SK-N-SH treated with all-trans-retinoic acid at 6 μM for 48 hours (cell line): Measurements from ENCODE around the gene DCLK1.

ENCODE experiments used
- ATAC-seq: fragments of 200-7000 bp; cut with Tn5 transposase; 3 replicates; pipeline ENCODE4 v1.9.1; 2020; ENCODE audit warnings: mild to moderate bottlenecking, moderate library complexity
- ARNTL ChIP-seq: fragments of 450-650 bp; formaldehyde crosslinking; IDR thresholded peaks from 2 replicates; pipeline ENCODE4 v1.5.0; 2020; ENCODE audit warnings: low read depth, mild to moderate bottlenecking, moderate library complexity, borderline replicate concordance
- BACH2 ChIP-seq: fragments of 250-450 bp; sonication (Bioruptor Pico); IDR thresholded peaks from 2 replicates; pipeline ENCODE4 v1.9.0; 2021; ENCODE audit warnings: mild to moderate bottlenecking, borderline replicate concordance
- CSDC2 ChIP-seq: fragments of 250-450 bp; sonication (Bioruptor Pico); IDR thresholded peaks from 2 replicates; pipeline ENCODE4 v1.5.0; 2020; ENCODE audit warnings: mild to moderate bottlenecking, moderate library complexity
- ESRRG ChIP-seq: fragments of 250-450 bp; sonication (Bioruptor Pico); IDR thresholded peaks from 2 replicates; pipeline ENCODE4 v1.6.1; 2021; ENCODE audit warnings: mild to moderate bottlenecking
- GLIS3 ChIP-seq: fragments of 250-450 bp; sonication (Bioruptor Pico); IDR thresholded peaks from 2 replicates; pipeline ENCODE4 v1.5.0; 2020; ENCODE audit warnings: mild to moderate bottlenecking, moderate library complexity
- ISL1 ChIP-seq: fragments of 250-450 bp; sonication (Bioruptor Pico); IDR thresholded peaks from 2 replicates; pipeline ENCODE4 v2.1.2; 2022; ENCODE audit warnings: mild to moderate bottlenecking, moderate library complexity
- OSR1 ChIP-seq: fragments of 250-450 bp; sonication (Bioruptor Pico); IDR thresholded peaks from 2 replicates; pipeline ENCODE4 v1.8.0; 2022; ENCODE audit warnings: moderate library complexity, mild to moderate bottlenecking, inconsistent platforms
- PPARA ChIP-seq: fragments of 250-450 bp; sonication (Bioruptor Pico); IDR thresholded peaks from 2 replicates; pipeline ENCODE4 v1.5.0; 2020; ENCODE audit warnings: mild to moderate bottlenecking, borderline replicate concordance
- RARB ChIP-seq: fragments of 250-450 bp; sonication (Bioruptor Pico); IDR thresholded peaks from 2 replicates; pipeline ENCODE4 v1.8.0; 2021; ENCODE audit warnings: mild to moderate bottlenecking, moderate library complexity
- SNAI2 ChIP-seq: fragments of 250-450 bp; sonication (Bioruptor Pico); IDR thresholded peaks from 2 replicates; pipeline ENCODE4 v1.5.0; 2020; ENCODE audit warnings: mild to moderate bottlenecking, moderate library complexity
- TCF4 ChIP-seq: fragments of 250-450 bp; sonication (Bioruptor Pico); IDR thresholded peaks from 2 replicates; pipeline ENCODE4 v1.8.0; 2021; ENCODE audit warnings: mild to moderate bottlenecking, moderate library complexity, borderline replicate concordance
- TOX ChIP-seq: fragments of 250-450 bp; sonication (Bioruptor Pico); IDR thresholded peaks from 2 replicates; pipeline ENCODE4 v1.8.0; 2021; ENCODE audit warnings: mild to moderate bottlenecking, moderate library complexity, borderline replicate concordance
- ZC3H10 ChIP-seq: fragments of 250-450 bp; sonication (Bioruptor Pico); IDR thresholded peaks from 2 replicates; pipeline ENCODE4 v1.5.1; 2021; ENCODE audit warnings: mild to moderate bottlenecking, moderate library complexity
- ZFP3 ChIP-seq: fragments of 250-450 bp; sonication (Bioruptor Pico); IDR thresholded peaks from 2 replicates; pipeline ENCODE4 v1.5.0; 2020; ENCODE audit warnings: mild to moderate bottlenecking, moderate library complexity
- ZFP30 ChIP-seq: fragments of 450-650 bp; formaldehyde crosslinking; IDR thresholded peaks from 2 replicates; pipeline ENCODE4 v1.5.0; 2022; ENCODE audit warnings: mild to moderate bottlenecking, moderate library complexity
- ZNF565 ChIP-seq: fragments of 450-650 bp; formaldehyde crosslinking; conservative IDR thresholded peaks from 2 replicates; pipeline ENCODE4 v1.5.0; 2020; ENCODE audit warnings: low read depth, mild to moderate bottlenecking, moderate library complexity
- ZNF70 ChIP-seq: fragments of 450-650 bp; formaldehyde crosslinking; IDR thresholded peaks from 2 replicates; pipeline ENCODE4 v1.5.0; 2020; ENCODE audit warnings: mild to moderate bottlenecking, moderate library complexity
- ZNF8 ChIP-seq: fragments of 450-650 bp; formaldehyde crosslinking; IDR thresholded peaks from 2 replicates; pipeline ENCODE4 v1.5.0; 2020; ENCODE audit warnings: mild to moderate bottlenecking, moderate library complexity
- TF ChIP-seq, protein P1 (sequence below): fragments of 250-450 bp; sonication (Bioruptor Pico); IDR thresholded peaks from 2 replicates; pipeline ENCODE4 v1.5.1; 2021; ENCODE audit warnings: mild to moderate bottlenecking, moderate library complexity
- TF ChIP-seq, protein P2 (sequence below): fragments of 250-450 bp; sonication (Bioruptor Pico); IDR thresholded peaks from 2 replicates; pipeline ENCODE4 v1.5.1; 2020; ENCODE audit warnings: low read depth, mild to moderate bottlenecking, moderate library complexity
- TF ChIP-seq, protein P3 (sequence below): fragments of 250-450 bp; sonication (Bioruptor Pico); IDR thresholded peaks from 2 replicates; pipeline ENCODE4 v1.5.0; 2020; ENCODE audit warnings: mild to moderate bottlenecking, moderate library complexity
- TF ChIP-seq, protein P4 (sequence below): fragments of 250-450 bp; sonication (Bioruptor Pico); IDR thresholded peaks from 2 replicates; pipeline ENCODE4 v1.8.0; 2020; ENCODE audit warnings: mild to moderate bottlenecking, moderate library complexity, borderline replicate concordance
- TF ChIP-seq, protein P5 (sequence below): fragments of 250-450 bp; sonication (Bioruptor Pico); IDR thresholded peaks from 2 replicates; pipeline ENCODE4 v1.8.0; 2021; ENCODE audit warnings: low read depth, mild to moderate bottlenecking, moderate library complexity, borderline replicate concordance

Gene DCLK1

DNA sequence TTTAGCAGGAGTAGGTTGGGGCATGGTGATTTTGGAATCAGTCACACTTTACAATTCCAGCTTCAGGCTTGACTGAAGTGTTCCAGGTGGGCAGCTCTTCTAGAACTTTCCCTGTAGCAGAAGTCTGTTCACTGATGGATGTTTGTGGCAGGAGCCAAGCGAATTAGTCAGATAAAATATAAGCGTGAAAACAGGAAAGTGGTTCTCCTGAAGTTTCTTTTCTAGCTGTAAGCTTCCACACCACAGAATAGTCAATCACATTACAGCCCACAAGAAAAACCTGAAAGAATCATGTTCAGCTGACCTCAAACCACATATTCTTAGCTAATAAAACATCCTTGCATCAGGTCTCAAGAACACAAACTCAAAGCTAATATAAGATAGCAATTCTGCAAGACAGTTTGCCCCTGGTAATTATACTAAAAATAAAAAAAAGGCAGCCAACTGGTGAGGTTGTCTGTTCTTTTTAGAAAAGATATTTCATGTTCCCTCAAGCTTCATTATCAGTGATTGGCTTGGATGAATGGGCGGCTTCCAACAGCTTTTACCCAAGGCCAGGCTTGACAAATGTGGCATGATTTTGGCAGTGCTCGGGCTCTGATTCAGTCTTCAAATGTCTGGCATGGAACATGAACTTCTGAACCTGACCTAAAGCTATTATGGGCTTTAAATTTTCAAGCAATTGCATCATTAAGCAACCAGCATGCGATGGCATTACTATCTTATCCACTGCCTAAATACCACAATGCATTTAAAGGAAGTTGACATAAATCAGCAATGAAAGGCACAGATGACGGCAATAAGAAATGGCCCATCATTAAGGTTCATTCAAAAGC, 136.8 kb downstream of the DCLK1 start:
- ATAC-seq, result peak; percentile 92
- TF ChIP-seq BACH2 (CRISPR knock-in tag) (no peak), ZNF8 (CRISPR knock-in tag) (peak; percentile 66; the same call in 1 of the 2 replicates), TOX (CRISPR knock-in tag) (peak; percentile 100), RARB (CRISPR knock-in tag) (peak; percentile 96), ESRRG (peak; percentile 97), ZC3H10 (CRISPR knock-in tag) (peak; percentile 100), ZNF565 (CRISPR knock-in tag) (no peak), PPARA (CRISPR knock-in tag) (no peak), GLIS3 (CRISPR knock-in tag) (peak; percentile 93; the same call in 1 of the 2 replicates), ZFP3 (CRISPR knock-in tag) (peak; percentile 86; the same call in 1 of the 2 replicates), ISL1 (CRISPR knock-in tag) (peak; percentile 99), ARNTL (CRISPR knock-in tag) (no peak), ZFP30 (CRISPR knock-in tag) (no peak), SNAI2 (CRISPR knock-in tag) (peak; percentile 96), TCF4 (CRISPR knock-in tag) (peak; percentile 69), ZNF70 (CRISPR knock-in tag) (no peak), OSR1 (no peak), CSDC2 (peak; percentile 87; the same call in 1 of the 2 replicates)
- TF ChIP-seq, protein P1, sequence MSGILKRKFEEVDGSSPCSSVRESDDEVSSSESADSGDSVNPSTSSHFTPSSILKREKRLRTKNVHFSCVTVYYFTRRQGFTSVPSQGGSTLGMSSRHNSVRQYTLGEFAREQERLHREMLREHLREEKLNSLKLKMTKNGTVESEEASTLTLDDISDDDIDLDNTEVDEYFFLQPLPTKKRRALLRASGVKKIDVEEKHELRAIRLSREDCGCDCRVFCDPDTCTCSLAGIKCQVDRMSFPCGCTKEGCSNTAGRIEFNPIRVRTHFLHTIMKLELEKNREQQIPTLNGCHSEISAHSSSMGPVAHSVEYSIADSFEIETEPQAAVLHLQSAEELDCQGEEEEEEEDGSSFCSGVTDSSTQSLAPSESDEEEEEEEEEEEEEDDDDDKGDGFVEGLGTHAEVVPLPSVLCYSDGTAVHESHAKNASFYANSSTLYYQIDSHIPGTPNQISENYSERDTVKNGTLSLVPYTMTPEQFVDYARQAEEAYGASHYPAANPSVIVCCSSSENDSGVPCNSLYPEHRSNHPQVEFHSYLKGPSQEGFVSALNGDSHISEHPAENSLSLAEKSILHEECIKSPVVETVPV (CRISPR knock-in tag), result peak; percentile 96; the same call in 1 of the 2 replicates
- TF ChIP-seq, protein P2, sequence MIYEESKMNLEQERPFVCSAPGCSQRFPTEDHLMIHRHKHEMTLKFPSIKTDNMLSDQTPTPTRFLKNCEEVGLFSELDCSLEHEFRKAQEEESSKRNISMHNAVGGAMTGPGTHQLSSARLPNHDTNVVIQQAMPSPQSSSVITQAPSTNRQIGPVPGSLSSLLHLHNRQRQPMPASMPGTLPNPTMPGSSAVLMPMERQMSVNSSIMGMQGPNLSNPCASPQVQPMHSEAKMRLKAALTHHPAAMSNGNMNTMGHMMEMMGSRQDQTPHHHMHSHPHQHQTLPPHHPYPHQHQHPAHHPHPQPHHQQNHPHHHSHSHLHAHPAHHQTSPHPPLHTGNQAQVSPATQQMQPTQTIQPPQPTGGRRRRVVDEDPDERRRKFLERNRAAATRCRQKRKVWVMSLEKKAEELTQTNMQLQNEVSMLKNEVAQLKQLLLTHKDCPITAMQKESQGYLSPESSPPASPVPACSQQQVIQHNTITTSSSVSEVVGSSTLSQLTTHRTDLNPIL (CRISPR knock-in tag), result peak; percentile 99
- TF ChIP-seq, protein P3, sequence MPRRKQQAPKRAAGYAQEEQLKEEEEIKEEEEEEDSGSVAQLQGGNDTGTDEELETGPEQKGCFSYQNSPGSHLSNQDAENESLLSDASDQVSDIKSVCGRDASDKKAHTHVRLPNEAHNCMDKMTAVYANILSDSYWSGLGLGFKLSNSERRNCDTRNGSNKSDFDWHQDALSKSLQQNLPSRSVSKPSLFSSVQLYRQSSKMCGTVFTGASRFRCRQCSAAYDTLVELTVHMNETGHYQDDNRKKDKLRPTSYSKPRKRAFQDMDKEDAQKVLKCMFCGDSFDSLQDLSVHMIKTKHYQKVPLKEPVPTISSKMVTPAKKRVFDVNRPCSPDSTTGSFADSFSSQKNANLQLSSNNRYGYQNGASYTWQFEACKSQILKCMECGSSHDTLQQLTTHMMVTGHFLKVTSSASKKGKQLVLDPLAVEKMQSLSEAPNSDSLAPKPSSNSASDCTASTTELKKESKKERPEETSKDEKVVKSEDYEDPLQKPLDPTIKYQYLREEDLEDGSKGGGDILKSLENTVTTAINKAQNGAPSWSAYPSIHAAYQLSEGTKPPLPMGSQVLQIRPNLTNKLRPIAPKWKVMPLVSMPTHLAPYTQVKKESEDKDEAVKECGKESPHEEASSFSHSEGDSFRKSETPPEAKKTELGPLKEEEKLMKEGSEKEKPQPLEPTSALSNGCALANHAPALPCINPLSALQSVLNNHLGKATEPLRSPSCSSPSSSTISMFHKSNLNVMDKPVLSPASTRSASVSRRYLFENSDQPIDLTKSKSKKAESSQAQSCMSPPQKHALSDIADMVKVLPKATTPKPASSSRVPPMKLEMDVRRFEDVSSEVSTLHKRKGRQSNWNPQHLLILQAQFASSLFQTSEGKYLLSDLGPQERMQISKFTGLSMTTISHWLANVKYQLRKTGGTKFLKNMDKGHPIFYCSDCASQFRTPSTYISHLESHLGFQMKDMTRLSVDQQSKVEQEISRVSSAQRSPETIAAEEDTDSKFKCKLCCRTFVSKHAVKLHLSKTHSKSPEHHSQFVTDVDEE, result peak; percentile 97
- TF ChIP-seq, protein P4, sequence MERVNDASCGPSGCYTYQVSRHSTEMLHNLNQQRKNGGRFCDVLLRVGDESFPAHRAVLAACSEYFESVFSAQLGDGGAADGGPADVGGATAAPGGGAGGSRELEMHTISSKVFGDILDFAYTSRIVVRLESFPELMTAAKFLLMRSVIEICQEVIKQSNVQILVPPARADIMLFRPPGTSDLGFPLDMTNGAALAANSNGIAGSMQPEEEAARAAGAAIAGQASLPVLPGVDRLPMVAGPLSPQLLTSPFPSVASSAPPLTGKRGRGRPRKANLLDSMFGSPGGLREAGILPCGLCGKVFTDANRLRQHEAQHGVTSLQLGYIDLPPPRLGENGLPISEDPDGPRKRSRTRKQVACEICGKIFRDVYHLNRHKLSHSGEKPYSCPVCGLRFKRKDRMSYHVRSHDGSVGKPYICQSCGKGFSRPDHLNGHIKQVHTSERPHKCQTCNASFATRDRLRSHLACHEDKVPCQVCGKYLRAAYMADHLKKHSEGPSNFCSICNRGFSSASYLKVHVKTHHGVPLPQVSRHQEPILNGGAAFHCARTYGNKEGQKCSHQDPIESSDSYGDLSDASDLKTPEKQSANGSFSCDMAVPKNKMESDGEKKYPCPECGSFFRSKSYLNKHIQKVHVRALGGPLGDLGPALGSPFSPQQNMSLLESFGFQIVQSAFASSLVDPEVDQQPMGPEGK (CRISPR knock-in tag), result peak; percentile 92
- TF ChIP-seq, protein P5, sequence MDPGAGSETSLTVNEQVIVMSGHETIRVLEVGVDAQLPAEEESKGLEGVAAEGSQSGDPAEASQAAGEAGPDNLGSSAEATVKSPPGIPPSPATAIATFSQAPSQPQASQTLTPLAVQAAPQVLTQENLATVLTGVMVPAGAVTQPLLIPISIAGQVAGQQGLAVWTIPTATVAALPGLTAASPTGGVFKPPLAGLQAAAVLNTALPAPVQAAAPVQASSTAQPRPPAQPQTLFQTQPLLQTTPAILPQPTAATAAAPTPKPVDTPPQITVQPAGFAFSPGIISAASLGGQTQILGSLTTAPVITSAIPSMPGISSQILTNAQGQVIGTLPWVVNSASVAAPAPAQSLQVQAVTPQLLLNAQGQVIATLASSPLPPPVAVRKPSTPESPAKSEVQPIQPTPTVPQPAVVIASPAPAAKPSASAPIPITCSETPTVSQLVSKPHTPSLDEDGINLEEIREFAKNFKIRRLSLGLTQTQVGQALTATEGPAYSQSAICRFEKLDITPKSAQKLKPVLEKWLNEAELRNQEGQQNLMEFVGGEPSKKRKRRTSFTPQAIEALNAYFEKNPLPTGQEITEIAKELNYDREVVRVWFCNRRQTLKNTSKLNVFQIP (CRISPR knock-in tag), result peak; percentile 61; the same call in 1 of the 2 replicates

DNA sequence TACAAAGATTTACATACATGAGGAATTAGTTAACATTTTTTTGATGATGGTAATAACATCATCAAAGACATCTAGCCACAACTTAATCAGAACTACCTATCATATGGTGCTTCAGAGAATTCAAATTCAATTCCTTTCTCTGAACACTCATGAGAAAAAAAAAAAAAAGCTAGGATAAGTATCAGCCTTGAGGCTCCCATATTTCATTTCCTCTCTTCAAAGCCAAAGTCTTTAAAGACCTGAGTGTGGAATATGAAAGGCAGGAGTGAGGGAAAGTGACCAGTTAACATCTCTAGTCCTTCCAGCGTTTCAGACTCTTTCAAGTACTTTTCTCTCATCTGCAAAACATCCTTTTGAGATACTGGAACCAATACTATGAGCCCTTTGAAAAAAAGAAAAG, 137.5 kb downstream of the DCLK1 start:
- ATAC-seq, result no peak; the same call in 2 of the 3 replicates
- no peak for TF ChIP-seq TOX (CRISPR knock-in tag)
- TF ChIP-seq, protein P3, result no peak
- TF ChIP-seq SNAI2 (CRISPR knock-in tag), result no peak
- TF ChIP-seq, protein P2 (CRISPR knock-in tag), result no peak
- no peak for TF ChIP-seq ZFP30 (CRISPR knock-in tag)
- no peak for TF ChIP-seq RARB (CRISPR knock-in tag)
- no peak for TF ChIP-seq GLIS3 (CRISPR knock-in tag)
- no peak for TF ChIP-seq ZC3H10 (CRISPR knock-in tag)
- no peak for TF ChIP-seq ZNF565 (CRISPR knock-in tag)
- TF ChIP-seq OSR1, result no peak
- no peak for TF ChIP-seq TCF4 (CRISPR knock-in tag)
- no peak for TF ChIP-seq BACH2 (CRISPR knock-in tag)
- no peak for TF ChIP-seq ARNTL (CRISPR knock-in tag)
- no peak for TF ChIP-seq ZNF8 (CRISPR knock-in tag)
